Aorta (tissue), 5 donors: ENCODE results near the gene SPIB. TPM values are rescaled to one million over a fixed set of nuclear protein-coding genes. Genes with fewer than 3 reads are reported as not detected.
A peak's percentile ranks its signal among the peaks of the same experiment; 100 is the strongest.

Source experiments
- ATAC-seq: fragments of 200-7000 bp; cut with Tn5 transposase; one replicate; pipeline ENCODE4 v1.9.1; 2022; ENCODE audit warnings: moderate library complexity; ENCODE audit not compliant: low FRiP score
- DNase-seq, 2 donors: peaks; one replicate each; pipeline ENCODE4 v3.0.0-alpha.2; 2020
- H3K27ac ChIP-seq, 2 donors: one replicate each; pipeline ENCODE4 v1.5.1; 2013; ENCODE audit warnings: low read length in 2 of 2, mild to moderate bottlenecking in 2 of 2, moderate library complexity in 2 of 2, control low read depth in 1 of 2, inconsistent platforms in 1 of 2, low read depth in 1 of 2
- H3K27me3 ChIP-seq, 2 donors: one replicate each; pipeline ENCODE4 v1.6.1; 2013; ENCODE audit warnings: control low read depth in 1 of 2, low read length in 1 of 2, mild to moderate bottlenecking in 1 of 2, moderate library complexity in 1 of 2; ENCODE audit not compliant: insufficient read depth in 2 of 2, control insufficient read depth in 1 of 2
- H3K36me3 ChIP-seq, 2 donors: one replicate each; pipeline ENCODE4 v1.6.1; 2013; ENCODE audit warnings: control low read depth in 1 of 2, low read length in 1 of 2, mild to moderate bottlenecking in 1 of 2; ENCODE audit not compliant: insufficient read depth in 2 of 2, control insufficient read depth in 1 of 2
- H3K4me1 ChIP-seq, 2 donors: one replicate each; pipeline ENCODE4 v1.6.1; 2013; ENCODE audit warnings: low read length in 2 of 2, control low read depth in 1 of 2, mild to moderate bottlenecking in 1 of 2, moderate library complexity in 1 of 2; ENCODE audit not compliant: insufficient read depth in 2 of 2, control insufficient read depth in 1 of 2
- H3K4me3 ChIP-seq, 2 donors: one replicate each; pipeline ENCODE4 v1.5.1; 2013; ENCODE audit warnings: low read length in 2 of 2, control low read depth in 1 of 2, mild to moderate bottlenecking in 1 of 2
- H3K9me3 ChIP-seq: one replicate; pipeline ENCODE4 v1.6.1; 2013; ENCODE audit warnings: mild to moderate bottlenecking, low read length; ENCODE audit not compliant: control insufficient read depth
- WGBS, 2 donors: extraction: QIAGEN DNeasy Blood & Tissue Kit; methylation state at CpG; one replicate each; pipeline ENCODE4 v1.1.7; 2013; 5-methylcytosine and 5-hydroxymethylcytosine counted together
- intact Hi-C, 2 donors: fragments of 100-400 bp; cut with DNase I; formaldehyde crosslinking; loops; one replicate each; pipeline versions ENCODE4 v1.14.2 to v1.15.0; 2022
- long read RNA-seq, 2 donors: library from polyadenylated mRNA; unstranded; transcript quantifications; one replicate each; pipeline ENCODE4 v2.0.0, GENCODE V29; 2020 to 2021
- polyA plus RNA-seq, 2 donors: library from polyadenylated mRNA; stranded (reverse); fragments of 200-250 nt; gene quantifications; one replicate each; pipeline ENCODE4 v1.2.3, GENCODE V29; 2013
- total RNA-seq, 2 donors: library from RNA; stranded (reverse); fragmentation: NEBNext Ultra II Directional; extraction: Animal tissue kit (Norgen Biotek cat#: 25700); gene quantifications; one replicate each; pipeline ENCODE4 v1.2.1, GENCODE V29; 2021
- donor health status: healthy with polysubstance abuse.
- donor health status: Bipolar disorder and iron deficiency.
- donor health status: DM: no; HTN: no; CAD: no.
- donor health status: DM: no; HTN: no; CAD: no.
- donor health status: DM: yes; HTN: yes; CAD: no.

The SPIB gene
- total RNA-seq (under 1 TPM; 0.48 to 0.62 TPM), polyA plus RNA-seq (1 to 10 TPM in 1 of 2 donors, under 1 TPM in 1; 0.05 to 5.1 TPM)
- long read RNA-seq, donor 1, result 0 reads
- long read RNA-seq, donor 2, result 0 reads

DNA sequence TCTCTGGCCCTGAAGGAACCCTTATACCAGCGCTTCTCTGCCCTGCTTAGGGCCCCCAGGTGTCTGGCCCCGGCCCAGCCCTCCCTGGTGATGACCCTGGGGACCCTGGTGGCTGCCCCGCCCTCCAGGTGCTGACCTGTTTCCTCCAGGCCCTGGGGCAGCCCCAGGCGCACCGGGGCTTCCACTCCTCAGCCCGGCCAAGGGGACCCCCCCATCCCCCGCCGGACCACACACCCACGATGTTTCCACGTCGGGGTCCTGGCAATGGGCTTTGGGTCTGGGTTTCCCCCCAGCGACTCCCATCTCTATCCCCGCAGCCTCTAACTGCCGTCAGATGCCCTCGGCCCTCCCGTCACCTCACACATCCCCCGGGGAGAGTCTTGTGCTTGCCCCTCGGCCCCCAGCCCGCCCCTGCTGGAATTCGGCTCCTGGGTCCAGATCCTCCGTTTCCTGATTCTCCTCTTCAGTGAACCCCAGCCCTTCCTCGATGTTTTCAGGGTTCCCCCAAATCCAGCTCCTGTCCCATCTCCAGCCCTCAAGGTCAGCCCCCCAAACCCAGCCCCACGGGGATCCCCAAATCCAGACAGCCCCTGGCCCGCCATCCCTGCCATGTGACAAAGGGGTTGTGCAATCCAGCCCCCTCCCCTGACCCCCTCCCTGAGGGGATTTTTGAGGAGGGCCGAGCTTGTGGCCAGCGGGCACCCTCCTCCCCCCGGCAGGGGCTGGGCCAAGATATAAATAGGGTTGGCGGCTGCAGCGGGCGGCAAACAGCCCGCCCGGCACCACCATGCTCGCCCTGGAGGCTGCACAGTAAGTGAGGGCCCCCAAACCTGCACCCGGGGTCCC is at the start of gene SPIB:
SPIB (plus strand) TSS at position 763 of the 846 bp plus-strand sequence; CDS start at position 788, 25 bp downstream.
- H3K36me3 ChIP-seq, result no peaks in the 10 kb centered on the region
- H3K27me3 ChIP-seq, result no peaks in the 10 kb centered on the region
- WGBS, 2 donors, result 22 to 23% methylated on average over 33 to 34 of the region's 34 CpGs
- no peak for ATAC-seq
- no peak for DNase-seq
- no peaks in the 10 kb centered on the region for H3K9me3 ChIP-seq
- intact Hi-C loops, result no loop called here
- no peaks in the 10 kb centered on the region for H3K4me1 ChIP-seq
- H3K27ac ChIP-seq, result no peak within 1 kb of the TSS
- no peak within 1 kb of the TSS for H3K4me3 ChIP-seq

- ATAC-seq, result no peak
- 78 to 80% methylated on average over 10 of the region's 10 CpGs for WGBS, 2 donors
- H3K27me3 ChIP-seq, result no peaks in the 10 kb centered on the region
- H3K27ac ChIP-seq, result no peak overlapping the region
- H3K36me3 ChIP-seq, result no peaks in the 10 kb centered on the region
- no peak for DNase-seq
- intact Hi-C loops, result no loop called here
- H3K4me1 ChIP-seq, result no peaks in the 10 kb centered on the region
- no peak overlapping the region for H3K4me3 ChIP-seq
- no peaks in the 10 kb centered on the region for H3K9me3 ChIP-seq
These were observed 46.7 kb upstream of the SPIB start for GRCh38 chr19:50371914-50372475.

GRCh38 chr19:50376166-50377050 is 42.3 kb upstream of the SPIB start, which contains the start of gene NR1H2:
NR1H2 (plus strand) TSS chr19:50376457; CDS start chr19:50377606, 1,149 bp downstream.
- Histone ChIP-seq H3K27me3 (no peaks in the 10 kb centered on the region), H3K9me3 (no peaks in the 10 kb centered on the region), H3K4me1 (no peaks in the 10 kb centered on the region), H3K36me3 (peaks cover 0 to 14% of the 10 kb centered on the region in 2 donors), H3K27ac (peak within 1 kb of the TSS; percentile 92 to 93), H3K4me3 (peak within 1 kb of the TSS; percentile 89 to 91)
- WGBS, 2 donors, result 1% methylated on average over 55 to 67 of the region's 67 CpGs
- ATAC-seq, result peak; percentile 96
- DNase-seq, result peak; percentile 96 to 98
- intact Hi-C loops, result no loop called here

- H3K27me3 ChIP-seq, result no peaks in the 10 kb centered on the region
- intact Hi-C loops, result no loop called here
- H3K4me1 ChIP-seq, result no peaks in the 10 kb centered on the region
- ATAC-seq (peak; percentile 4), DNase-seq (no peak)
- H3K4me3 ChIP-seq, result no peak overlapping the region
- H3K27ac ChIP-seq, result no peak overlapping the region
- peaks cover 0 to 14% of the 10 kb centered on the region in 2 donors for H3K36me3 ChIP-seq
- WGBS, 2 donors, result 34 to 41% methylated on average over 7 of the region's 7 CpGs
- H3K9me3 ChIP-seq, result no peaks in the 10 kb centered on the region
These were observed 41.7 kb upstream of the SPIB start for GRCh38 chr19:50377051-50377461.

GRCh38 chr19:50377517-50377916 is 41.2 kb upstream of the SPIB start:
- no peak for DNase-seq
- intact Hi-C loops, result no loop called here
- H3K36me3 ChIP-seq, result peaks cover 0 to 14% of the 10 kb centered on the region in 2 donors
- no peak overlapping the region for H3K4me3 ChIP-seq
- H3K27ac ChIP-seq, result no peak overlapping the region
- no peaks in the 10 kb centered on the region for H3K9me3 ChIP-seq
- 66 to 78% methylated on average over 9 of the region's 9 CpGs for WGBS, 2 donors
- ATAC-seq, result no peak
- no peaks in the 10 kb centered on the region for H3K4me1 ChIP-seq
- no peaks in the 10 kb centered on the region for H3K27me3 ChIP-seq

DNA sequence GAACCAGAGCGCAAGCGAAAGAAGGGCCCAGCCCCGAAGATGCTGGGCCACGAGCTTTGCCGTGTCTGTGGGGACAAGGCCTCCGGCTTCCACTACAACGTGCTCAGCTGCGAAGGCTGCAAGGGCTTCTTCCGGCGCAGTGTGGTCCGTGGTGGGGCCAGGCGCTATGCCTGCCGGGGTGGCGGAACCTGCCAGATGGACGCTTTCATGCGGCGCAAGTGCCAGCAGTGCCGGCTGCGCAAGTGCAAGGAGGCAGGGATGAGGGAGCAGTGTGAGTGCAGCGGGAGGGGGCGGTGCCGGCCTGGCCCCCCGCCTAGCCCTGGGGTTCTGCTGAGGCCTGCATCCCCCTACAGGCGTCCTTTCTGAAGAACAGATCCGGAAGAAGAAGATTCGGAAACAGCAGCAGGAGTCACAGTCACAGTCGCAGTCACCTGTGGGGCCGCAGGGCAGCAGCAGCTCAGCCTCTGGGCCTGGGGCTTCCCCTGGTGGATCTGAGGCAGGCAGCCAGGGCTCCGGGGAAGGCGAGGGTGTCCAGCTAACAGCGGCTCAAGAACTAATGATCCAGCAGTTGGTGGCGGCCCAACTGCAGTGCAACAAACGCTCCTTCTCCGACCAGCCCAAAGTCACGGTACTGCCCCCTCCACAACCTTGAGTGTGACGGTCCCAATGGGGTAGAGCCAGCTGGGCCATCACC is 40.4 kb upstream of the SPIB start:
- no peaks in the 10 kb centered on the region for H3K4me1 ChIP-seq
- intact Hi-C loops, result no loop called here
- H3K9me3 ChIP-seq, result no peaks in the 10 kb centered on the region
- DNase-seq, result no peak
- 92 to 94% methylated on average over 36 of the region's 36 CpGs for WGBS, 2 donors
- peaks cover 0 to 14% of the 10 kb centered on the region in 2 donors for H3K36me3 ChIP-seq
- H3K27me3 ChIP-seq, result no peaks in the 10 kb centered on the region
- ATAC-seq, result no peak
- no peak overlapping the region for H3K4me3 ChIP-seq
- H3K27ac ChIP-seq, result no peak overlapping the region

DNA sequence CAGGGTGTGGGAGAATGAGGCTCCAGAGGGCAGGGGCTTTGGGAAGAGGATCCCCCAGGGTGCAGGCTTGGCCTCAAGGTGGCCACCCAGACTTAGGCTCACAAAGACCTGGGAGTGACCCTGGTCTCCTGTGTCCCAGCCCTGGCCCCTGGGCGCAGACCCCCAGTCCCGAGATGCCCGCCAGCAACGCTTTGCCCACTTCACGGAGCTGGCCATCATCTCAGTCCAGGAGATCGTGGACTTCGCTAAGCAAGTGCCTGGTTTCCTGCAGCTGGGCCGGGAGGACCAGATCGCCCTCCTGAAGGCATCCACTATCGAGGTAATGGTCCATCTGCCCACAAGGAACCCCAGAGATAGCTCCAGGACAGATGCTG is 39.9 kb upstream of the SPIB start:
- Histone ChIP-seq H3K27me3 (no peaks in the 10 kb centered on the region), H3K4me3 (no peak overlapping the region), H3K9me3 (no peaks in the 10 kb centered on the region), H3K36me3 (peaks cover 0 to 14% of the 10 kb centered on the region in 2 donors), H3K27ac (no peak overlapping the region), H3K4me1 (no peaks in the 10 kb centered on the region)
- 91% methylated on average over 10 of the region's 10 CpGs for whole genome bisulfite sequencing, 2 donors
- no peak for DNase-seq
- intact Hi-C loops, result no loop called here
- ATAC-seq, result no peak

DNA sequence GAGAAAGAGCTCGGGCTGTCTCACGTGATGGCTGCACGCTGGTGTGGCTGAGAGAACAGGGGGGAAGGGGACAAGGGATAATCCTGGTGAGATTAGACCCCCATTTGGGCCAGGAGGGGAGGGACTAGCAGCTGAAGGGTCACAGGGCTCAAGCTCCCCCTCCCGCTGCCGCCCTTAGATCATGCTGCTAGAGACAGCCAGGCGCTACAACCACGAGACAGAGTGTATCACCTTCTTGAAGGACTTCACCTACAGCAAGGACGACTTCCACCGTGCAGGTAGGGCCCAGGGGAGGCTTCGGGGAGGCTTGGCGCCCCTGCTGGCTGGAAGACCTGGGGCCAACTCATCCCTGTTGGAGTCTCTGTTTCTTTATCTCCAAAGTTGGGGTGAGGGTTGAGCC is 39.1 kb upstream of the SPIB start:
- Histone ChIP-seq H3K9me3 (no peaks in the 10 kb centered on the region), H3K27me3 (no peaks in the 10 kb centered on the region), H3K36me3 (peaks cover 0 to 14% of the 10 kb centered on the region in 2 donors), H3K4me3 (no peak overlapping the region), H3K4me1 (no peaks in the 10 kb centered on the region), H3K27ac (no peak overlapping the region)
- WGBS, 2 donors, result 92 to 93% methylated on average over 11 of the region's 11 CpGs
- DNase-seq (no peak), ATAC-seq (no peak)
- intact Hi-C loops, result no loop called here
